HepG2 (cell line): ENCODE measurements around the gene RTN4RL2. TPM values are rescaled to one million over a fixed set of nuclear protein-coding genes. Genes with fewer than 3 reads are reported as not detected.
A peak's percentile ranks its signal among the peaks of the same experiment; 100 is the strongest.

Experiments used
- HDAC1 ChIP-seq: sonication (generic); formaldehyde crosslinking; IDR thresholded peaks from 2 replicates; pipeline ENCODE4 v1.5.1; 2020; ENCODE audit warnings: mild to moderate bottlenecking, missing genetic modification reagents
- ISL2 ChIP-seq: sonication (generic); formaldehyde crosslinking; IDR thresholded peaks from 2 replicates; pipeline ENCODE4 v1.5.0; 2020; ENCODE audit warnings: missing genetic modification reagents
- JDP2 ChIP-seq: sonication (generic); formaldehyde crosslinking; IDR thresholded peaks from 2 replicates; pipeline ENCODE4 v1.8.1; 2022; ENCODE audit warnings: missing genetic modification reagents, borderline replicate concordance
- KMT2A ChIP-seq: sonication (generic); formaldehyde crosslinking; IDR thresholded peaks from 2 replicates; pipeline ENCODE4 v1.4.0; 2020; ENCODE audit warnings: missing genetic modification reagents
- RBFOX2 ChIP-seq: fragments of 200-400 bp; formaldehyde crosslinking; IDR thresholded peaks from 2 replicates; pipeline ENCODE4 v1.6.1; 2017; ENCODE audit warnings: low read depth, mild to moderate bottlenecking, low read length
- SKI ChIP-seq: fragments of 450-650 bp; IDR thresholded peaks from one replicate; pipeline ENCODE4 v1.6.1; 2018; ENCODE audit warnings: mild to moderate bottlenecking; ENCODE audit not compliant: partially characterized antibody
- SMC3 ChIP-seq: IDR thresholded peaks from 2 replicates; pipeline ENCODE4 v1.6.1; 2011; ENCODE audit warnings: low read length, improper control_type of control experiment
- SP5 ChIP-seq: IDR thresholded peaks from 2 replicates; pipeline ENCODE4 v1.6.1; 2016; ENCODE audit warnings: low read depth, borderline replicate concordance
- TBL1XR1 ChIP-seq: fragments of 150-350 bp; IDR thresholded peaks from 2 replicates; pipeline ENCODE4 v1.6.1; 2014; ENCODE audit warnings: borderline replicate concordance, low read length; ENCODE audit not compliant: partially characterized antibody
- ZNF3 ChIP-seq: IDR thresholded peaks from 2 replicates; pipeline ENCODE4 v1.7.0; 2017; ENCODE audit warnings: inconsistent platforms
- ZNF543 ChIP-seq: sonication (generic); formaldehyde crosslinking; IDR thresholded peaks from 2 replicates; pipeline ENCODE4 v1.4.0; 2020; ENCODE audit warnings: mild to moderate bottlenecking, missing genetic modification reagents
- ZNF670 ChIP-seq: sonication (generic); formaldehyde crosslinking; IDR thresholded peaks from 2 replicates; pipeline ENCODE4 v1.8.0; 2022; ENCODE audit warnings: mild to moderate bottlenecking, missing genetic modification reagents, borderline replicate concordance
- ZNF792 ChIP-seq: IDR thresholded peaks from 2 replicates; pipeline ENCODE4 v1.6.1; 2016
- polyA plus RNA-seq, 8 experiments: library from polyadenylated mRNA; depleted of rRNA in 3 of 8; stranded (reverse) in 7 of 8; unstranded in 1 of 8; fragments of >200 nt; fragmentation: Illumina TruSeq in 4 of 8; extraction: Trizol in 4 of 8; gene quantifications; 2 replicates each; pipeline versions ENCODE4 v1.2.1 to v1.2.3, GENCODE V29; 2011 to 2016; ENCODE audit warnings: low read depth in 4 of 8, missing spikeins in 1 of 8, mixed read lengths in 1 of 8; ENCODE audit not compliant: insufficient read depth in 1 of 8
- total RNA-seq, 5 experiments: library from RNA; depleted of rRNA; stranded (reverse); fragments of >200 nt; fragmentation: Illumina TruSeq; extraction: Trizol; gene quantifications; 2 replicates each; pipeline ENCODE4 v1.2.3, GENCODE V29; 2016; ENCODE audit warnings: low read depth in 1 of 5
- TF ChIP-seq, protein P1 (sequence below): sonication (generic); formaldehyde crosslinking; IDR thresholded peaks from 2 replicates; pipeline ENCODE4 v1.5.1; 2020; ENCODE audit warnings: mild to moderate bottlenecking, moderate library complexity, missing genetic modification reagents
- TF ChIP-seq, protein P2 (sequence below): sonication (generic); formaldehyde crosslinking; IDR thresholded peaks from 2 replicates; pipeline ENCODE4 v1.4.0; 2020; ENCODE audit warnings: missing genetic modification reagents
- TF ChIP-seq, protein P3 (sequence below): sonication (generic); formaldehyde crosslinking; IDR thresholded peaks from 2 replicates; pipeline ENCODE4 v1.5.1; 2020; ENCODE audit warnings: mild to moderate bottlenecking, missing genetic modification reagents, moderate library complexity
- TF ChIP-seq, protein P4 (sequence below): sonication (generic); formaldehyde crosslinking; IDR thresholded peaks from 2 replicates; pipeline ENCODE4 v1.4.0; 2020; ENCODE audit warnings: missing genetic modification reagents
- TF ChIP-seq, protein P5 (sequence below), 2 experiments: sonication (generic) in 1 of 2; formaldehyde crosslinking in 1 of 2; IDR thresholded peaks; 2 replicates each; pipeline versions ENCODE4 v1.4.0 to v1.6.1; 2018 to 2020; ENCODE audit warnings: missing genetic modification reagents in 2 of 2, borderline replicate concordance in 1 of 2, low read depth in 1 of 2, mild to moderate bottlenecking in 1 of 2, missing biosample characterization in 1 of 2

The RTN4RL2 gene
- total and polyA plus RNA-seq, 2 of the 13 experiments (the other 11 are each of a cell fraction or from before 2014, with no cell fraction given) = 1.3 to 4.3 TPM

DNA sequence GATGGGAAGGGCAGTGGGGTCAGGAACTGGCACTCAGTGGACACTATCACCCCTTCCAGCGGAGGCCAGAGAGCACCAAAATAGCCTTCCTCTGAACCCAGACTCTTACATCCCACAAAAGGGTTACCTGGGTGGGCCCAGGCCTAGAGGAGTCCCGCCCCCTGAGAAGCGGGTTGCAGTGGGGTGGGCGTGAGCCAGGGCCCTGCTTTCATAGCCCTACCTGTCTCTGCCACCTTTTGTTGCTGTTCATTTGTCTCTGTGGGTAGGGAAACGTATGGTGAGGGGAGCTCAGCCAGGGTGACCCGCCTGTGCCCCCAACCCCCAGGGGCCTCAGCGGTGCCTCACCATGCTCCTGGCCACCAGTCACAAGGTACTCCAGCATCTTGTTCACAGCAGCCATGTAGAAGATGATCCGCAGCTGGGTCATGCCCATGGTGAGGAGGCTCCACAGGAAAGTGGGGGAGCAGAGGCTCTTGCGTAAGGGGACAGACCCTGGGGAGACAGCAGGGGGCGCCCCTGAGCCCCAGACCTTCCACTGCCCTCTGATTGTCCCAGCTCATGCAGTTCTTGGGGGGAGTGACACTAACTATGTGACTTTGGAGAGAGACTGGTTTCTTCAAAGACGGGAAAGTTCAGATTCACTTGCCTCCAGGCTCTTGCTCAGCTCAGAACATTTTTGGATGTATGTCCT lies 31.2 kb downstream of the RTN4RL2 start (continued):
- TF ChIP-seq, protein P1, sequence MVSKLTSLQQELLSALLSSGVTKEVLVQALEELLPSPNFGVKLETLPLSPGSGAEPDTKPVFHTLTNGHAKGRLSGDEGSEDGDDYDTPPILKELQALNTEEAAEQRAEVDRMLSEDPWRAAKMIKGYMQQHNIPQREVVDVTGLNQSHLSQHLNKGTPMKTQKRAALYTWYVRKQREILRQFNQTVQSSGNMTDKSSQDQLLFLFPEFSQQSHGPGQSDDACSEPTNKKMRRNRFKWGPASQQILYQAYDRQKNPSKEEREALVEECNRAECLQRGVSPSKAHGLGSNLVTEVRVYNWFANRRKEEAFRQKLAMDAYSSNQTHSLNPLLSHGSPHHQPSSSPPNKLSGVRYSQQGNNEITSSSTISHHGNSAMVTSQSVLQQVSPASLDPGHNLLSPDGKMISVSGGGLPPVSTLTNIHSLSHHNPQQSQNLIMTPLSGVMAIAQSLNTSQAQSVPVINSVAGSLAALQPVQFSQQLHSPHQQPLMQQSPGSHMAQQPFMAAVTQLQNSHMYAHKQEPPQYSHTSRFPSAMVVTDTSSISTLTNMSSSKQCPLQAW = peak; percentile 53; the same call in 1 of the 2 replicates
- TF ChIP-seq ZNF543 (CRISPR knock-in tag) (no peak), TBL1XR1 (no peak), ZNF670 (CRISPR knock-in tag) (no peak), ISL2 (no peak), KMT2A (CRISPR knock-in tag) (no peak), HDAC1 (CRISPR knock-in tag) (no peak), SKI (no peak), ZNF3 (CRISPR knock-in tag) (no peak), SMC3 (peak; percentile 63), RBFOX2 (peak; percentile 43; the same call in 1 of the 2 replicates), JDP2 (no peak), ZNF792 (CRISPR knock-in tag) (no peak), SP5 (CRISPR knock-in tag) (no peak)
- TF ChIP-seq, protein P2, sequence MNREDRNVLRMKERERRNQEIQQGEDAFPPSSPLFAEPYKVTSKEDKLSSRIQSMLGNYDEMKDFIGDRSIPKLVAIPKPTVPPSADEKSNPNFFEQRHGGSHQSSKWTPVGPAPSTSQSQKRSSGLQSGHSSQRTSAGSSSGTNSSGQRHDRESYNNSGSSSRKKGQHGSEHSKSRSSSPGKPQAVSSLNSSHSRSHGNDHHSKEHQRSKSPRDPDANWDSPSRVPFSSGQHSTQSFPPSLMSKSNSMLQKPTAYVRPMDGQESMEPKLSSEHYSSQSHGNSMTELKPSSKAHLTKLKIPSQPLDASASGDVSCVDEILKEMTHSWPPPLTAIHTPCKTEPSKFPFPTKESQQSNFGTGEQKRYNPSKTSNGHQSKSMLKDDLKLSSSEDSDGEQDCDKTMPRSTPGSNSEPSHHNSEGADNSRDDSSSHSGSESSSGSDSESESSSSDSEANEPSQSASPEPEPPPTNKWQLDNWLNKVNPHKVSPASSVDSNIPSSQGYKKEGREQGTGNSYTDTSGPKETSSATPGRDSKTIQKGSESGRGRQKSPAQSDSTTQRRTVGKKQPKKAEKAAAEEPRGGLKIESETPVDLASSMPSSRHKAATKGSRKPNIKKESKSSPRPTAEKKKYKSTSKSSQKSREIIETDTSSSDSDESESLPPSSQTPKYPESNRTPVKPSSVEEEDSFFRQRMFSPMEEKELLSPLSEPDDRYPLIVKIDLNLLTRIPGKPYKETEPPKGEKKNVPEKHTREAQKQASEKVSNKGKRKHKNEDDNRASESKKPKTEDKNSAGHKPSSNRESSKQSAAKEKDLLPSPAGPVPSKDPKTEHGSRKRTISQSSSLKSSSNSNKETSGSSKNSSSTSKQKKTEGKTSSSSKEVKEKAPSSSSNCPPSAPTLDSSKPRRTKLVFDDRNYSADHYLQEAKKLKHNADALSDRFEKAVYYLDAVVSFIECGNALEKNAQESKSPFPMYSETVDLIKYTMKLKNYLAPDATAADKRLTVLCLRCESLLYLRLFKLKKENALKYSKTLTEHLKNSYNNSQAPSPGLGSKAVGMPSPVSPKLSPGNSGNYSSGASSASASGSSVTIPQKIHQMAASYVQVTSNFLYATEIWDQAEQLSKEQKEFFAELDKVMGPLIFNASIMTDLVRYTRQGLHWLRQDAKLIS = no peak
- TF ChIP-seq, protein P3, sequence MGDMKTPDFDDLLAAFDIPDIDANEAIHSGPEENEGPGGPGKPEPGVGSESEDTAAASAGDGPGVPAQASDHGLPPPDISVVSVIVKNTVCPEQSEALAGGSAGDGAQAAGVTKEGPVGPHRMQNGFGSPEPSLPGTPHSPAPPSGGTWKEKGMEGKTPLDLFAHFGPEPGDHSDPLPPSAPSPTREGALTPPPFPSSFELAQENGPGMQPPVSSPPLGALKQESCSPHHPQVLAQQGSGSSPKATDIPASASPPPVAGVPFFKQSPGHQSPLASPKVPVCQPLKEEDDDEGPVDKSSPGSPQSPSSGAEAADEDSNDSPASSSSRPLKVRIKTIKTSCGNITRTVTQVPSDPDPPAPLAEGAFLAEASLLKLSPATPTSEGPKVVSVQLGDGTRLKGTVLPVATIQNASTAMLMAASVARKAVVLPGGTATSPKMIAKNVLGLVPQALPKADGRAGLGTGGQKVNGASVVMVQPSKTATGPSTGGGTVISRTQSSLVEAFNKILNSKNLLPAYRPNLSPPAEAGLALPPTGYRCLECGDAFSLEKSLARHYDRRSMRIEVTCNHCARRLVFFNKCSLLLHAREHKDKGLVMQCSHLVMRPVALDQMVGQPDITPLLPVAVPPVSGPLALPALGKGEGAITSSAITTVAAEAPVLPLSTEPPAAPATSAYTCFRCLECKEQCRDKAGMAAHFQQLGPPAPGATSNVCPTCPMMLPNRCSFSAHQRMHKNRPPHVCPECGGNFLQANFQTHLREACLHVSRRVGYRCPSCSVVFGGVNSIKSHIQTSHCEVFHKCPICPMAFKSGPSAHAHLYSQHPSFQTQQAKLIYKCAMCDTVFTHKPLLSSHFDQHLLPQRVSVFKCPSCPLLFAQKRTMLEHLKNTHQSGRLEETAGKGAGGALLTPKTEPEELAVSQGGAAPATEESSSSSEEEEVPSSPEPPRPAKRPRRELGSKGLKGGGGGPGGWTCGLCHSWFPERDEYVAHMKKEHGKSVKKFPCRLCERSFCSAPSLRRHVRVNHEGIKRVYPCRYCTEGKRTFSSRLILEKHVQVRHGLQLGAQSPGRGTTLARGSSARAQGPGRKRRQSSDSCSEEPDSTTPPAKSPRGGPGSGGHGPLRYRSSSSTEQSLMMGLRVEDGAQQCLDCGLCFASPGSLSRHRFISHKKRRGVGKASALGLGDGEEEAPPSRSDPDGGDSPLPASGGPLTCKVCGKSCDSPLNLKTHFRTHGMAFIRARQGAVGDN (CRISPR knock-in tag) = no peak; the same call in 1 of the 2 replicates
- TF ChIP-seq, protein P4, sequence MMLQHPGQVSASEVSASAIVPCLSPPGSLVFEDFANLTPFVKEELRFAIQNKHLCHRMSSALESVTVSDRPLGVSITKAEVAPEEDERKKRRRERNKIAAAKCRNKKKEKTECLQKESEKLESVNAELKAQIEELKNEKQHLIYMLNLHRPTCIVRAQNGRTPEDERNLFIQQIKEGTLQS (CRISPR knock-in tag) = no peak
- TF ChIP-seq, protein P5, sequence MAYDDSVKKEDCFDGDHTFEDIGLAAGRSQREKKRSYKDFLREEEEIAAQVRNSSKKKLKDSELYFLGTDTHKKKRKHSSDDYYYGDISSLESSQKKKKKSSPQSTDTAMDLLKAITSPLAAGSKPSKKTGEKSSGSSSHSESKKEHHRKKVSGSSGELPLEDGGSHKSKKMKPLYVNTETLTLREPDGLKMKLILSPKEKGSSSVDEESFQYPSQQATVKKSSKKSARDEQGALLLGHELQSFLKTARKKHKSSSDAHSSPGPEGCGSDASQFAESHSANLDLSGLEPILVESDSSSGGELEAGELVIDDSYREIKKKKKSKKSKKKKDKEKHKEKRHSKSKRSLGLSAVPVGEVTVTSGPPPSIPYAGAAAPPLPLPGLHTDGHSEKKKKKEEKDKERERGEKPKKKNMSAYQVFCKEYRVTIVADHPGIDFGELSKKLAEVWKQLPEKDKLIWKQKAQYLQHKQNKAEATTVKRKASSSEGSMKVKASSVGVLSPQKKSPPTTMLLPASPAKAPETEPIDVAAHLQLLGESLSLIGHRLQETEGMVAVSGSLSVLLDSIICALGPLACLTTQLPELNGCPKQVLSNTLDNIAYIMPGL (CRISPR knock-in tag; IDR thresholded peaks at IDR 0.05; ENCODE audit: borderline replicate concordance in 1 of 2, low read depth in 1 of 2) = 0 out of 4 replicates have a peak, but pooled peaks of 1 of the 2 experiments have one; percentile 34
